ENCODE data around the gene SLX4IP.

DNA sequence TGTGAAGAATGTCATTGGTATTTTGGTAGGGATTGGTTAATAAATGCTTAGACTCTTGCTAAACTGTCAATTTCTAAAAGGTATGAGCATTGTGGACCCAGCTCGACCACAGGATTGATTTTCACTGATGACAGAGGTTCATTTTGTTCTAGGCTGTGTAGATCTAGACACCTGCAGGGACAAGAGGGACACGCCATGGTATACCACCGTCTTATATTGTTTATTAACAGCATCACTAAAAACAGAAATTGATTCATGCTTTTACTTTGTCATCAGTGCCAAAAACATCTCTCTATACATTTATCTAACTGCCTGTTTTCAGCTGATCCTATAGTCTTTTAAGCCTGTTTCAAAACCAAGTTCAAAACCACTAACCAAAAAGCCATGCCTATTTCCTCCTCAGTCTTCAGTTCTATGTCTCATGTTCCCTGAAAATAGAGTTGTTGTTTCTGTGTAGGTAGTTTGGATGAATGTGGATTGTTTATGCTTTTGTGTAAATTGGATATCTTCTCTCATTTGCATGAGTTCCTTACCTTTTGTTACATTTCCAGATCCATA is 128.9 kb downstream of the SLX4IP start:
- TF ChIP-seq YY1 (IDR thresholded peaks at IDR 0.05; ENCODE audit: low read depth) (no peak), TAF1 (IDR thresholded peaks at IDR 0.05; ENCODE audit: low read depth) (no peak), CEBPB (IDR thresholded peaks at IDR 0.05) (no peak), FOXM1 (IDR thresholded peaks at IDR 0.05; ENCODE audit: borderline replicate concordance, low read depth) (no peak), CREB1 (IDR thresholded peaks at IDR 0.05; ENCODE audit: low read depth) (no peak), EP300 (IDR thresholded peaks at IDR 0.05; ENCODE audit: borderline replicate concordance) (no peak), NFIC (IDR thresholded peaks at IDR 0.05) (no peak), RAD21 (IDR thresholded peaks at IDR 0.05; ENCODE audit: low read depth) (no peak), TEAD4 (IDR thresholded peaks at IDR 0.05) (no peak), ZBTB7A (IDR thresholded peaks at IDR 0.05; ENCODE audit: low read depth) (no peak)
- TF ChIP-seq, protein P1, sequence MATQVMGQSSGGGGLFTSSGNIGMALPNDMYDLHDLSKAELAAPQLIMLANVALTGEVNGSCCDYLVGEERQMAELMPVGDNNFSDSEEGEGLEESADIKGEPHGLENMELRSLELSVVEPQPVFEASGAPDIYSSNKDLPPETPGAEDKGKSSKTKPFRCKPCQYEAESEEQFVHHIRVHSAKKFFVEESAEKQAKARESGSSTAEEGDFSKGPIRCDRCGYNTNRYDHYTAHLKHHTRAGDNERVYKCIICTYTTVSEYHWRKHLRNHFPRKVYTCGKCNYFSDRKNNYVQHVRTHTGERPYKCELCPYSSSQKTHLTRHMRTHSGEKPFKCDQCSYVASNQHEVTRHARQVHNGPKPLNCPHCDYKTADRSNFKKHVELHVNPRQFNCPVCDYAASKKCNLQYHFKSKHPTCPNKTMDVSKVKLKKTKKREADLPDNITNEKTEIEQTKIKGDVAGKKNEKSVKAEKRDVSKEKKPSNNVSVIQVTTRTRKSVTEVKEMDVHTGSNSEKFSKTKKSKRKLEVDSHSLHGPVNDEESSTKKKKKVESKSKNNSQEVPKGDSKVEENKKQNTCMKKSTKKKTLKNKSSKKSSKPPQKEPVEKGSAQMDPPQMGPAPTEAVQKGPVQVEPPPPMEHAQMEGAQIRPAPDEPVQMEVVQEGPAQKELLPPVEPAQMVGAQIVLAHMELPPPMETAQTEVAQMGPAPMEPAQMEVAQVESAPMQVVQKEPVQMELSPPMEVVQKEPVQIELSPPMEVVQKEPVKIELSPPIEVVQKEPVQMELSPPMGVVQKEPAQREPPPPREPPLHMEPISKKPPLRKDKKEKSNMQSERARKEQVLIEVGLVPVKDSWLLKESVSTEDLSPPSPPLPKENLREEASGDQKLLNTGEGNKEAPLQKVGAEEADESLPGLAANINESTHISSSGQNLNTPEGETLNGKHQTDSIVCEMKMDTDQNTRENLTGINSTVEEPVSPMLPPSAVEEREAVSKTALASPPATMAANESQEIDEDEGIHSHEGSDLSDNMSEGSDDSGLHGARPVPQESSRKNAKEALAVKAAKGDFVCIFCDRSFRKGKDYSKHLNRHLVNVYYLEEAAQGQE (IDR thresholded peaks at IDR 0.05; ENCODE audit: low read depth): no peak
- TF ChIP-seq, protein P2, sequence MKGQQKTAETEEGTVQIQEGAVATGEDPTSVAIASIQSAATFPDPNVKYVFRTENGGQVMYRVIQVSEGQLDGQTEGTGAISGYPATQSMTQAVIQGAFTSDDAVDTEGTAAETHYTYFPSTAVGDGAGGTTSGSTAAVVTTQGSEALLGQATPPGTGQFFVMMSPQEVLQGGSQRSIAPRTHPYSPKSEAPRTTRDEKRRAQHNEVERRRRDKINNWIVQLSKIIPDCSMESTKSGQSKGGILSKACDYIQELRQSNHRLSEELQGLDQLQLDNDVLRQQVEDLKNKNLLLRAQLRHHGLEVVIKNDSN (IDR thresholded peaks at IDR 0.05): no peak
- TF ChIP-seq, protein P3, sequence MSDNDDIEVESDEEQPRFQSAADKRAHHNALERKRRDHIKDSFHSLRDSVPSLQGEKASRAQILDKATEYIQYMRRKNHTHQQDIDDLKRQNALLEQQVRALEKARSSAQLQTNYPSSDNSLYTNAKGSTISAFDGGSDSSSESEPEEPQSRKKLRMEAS (IDR thresholded peaks at IDR 0.05): no peak
